Measurements from ENCODE around the gene MBTD1.
"Not testable (repeated sequence)": the region's sequence is repeated elsewhere in the genome, so short reads cannot be mapped to it uniquely, and the experiment has no call there.

Gene MBTD1

GRCh38 chr17:51259564-51260236 is at the start of gene MBTD1:
Gene MBTD1, minus strand, starts transcription at chr17:51260049. Its CDS starts 34,888 bp downstream, at chr17:51225161.
- peak; percentile 88 to 89 for DNase-seq

GRCh38 chr17:51305182-51305581 is 45.3 kb upstream of the MBTD1 start:
- DNase-seq: no peak

- DNase-seq: no peak
Measured at GRCh38 chr17:51299859-51300258, 40.0 kb upstream of the MBTD1 start.

GRCh38 chr17:51298508-51299371 is 38.9 kb upstream of the MBTD1 start:
- no peak for DNase-seq

- not testable (repeated sequence) for DNase-seq
Measured at GRCh38 chr17:51294338-51294737, 34.5 kb upstream of the MBTD1 start.

GRCh38 chr17:51289696-51290111 is 29.9 kb upstream of the MBTD1 start:
- DNase-seq: no peak

- no peak for DNase-seq
Measured at GRCh38 chr17:51287412-51287811, 27.6 kb upstream of the MBTD1 start.

- no peak for DNase-seq
Measured at GRCh38 chr17:51279183-51279582, 19.3 kb upstream of the MBTD1 start.

GRCh38 chr17:51275381-51275780 is 15.5 kb upstream of the MBTD1 start:
- DNase-seq: no peak

GRCh38 chr17:51272812-51273211 is 13.0 kb upstream of the MBTD1 start:
- no peak for DNase-seq

- DNase-seq: no peak
Measured at GRCh38 chr17:51270636-51271035, 10.8 kb upstream of the MBTD1 start.

GRCh38 chr17:51269991-51270390 is 10.1 kb upstream of the MBTD1 start:
- no peak for DNase-seq

- DNase-seq: not testable (repeated sequence)
Measured at GRCh38 chr17:51264466-51264865, 4.6 kb upstream of the MBTD1 start.

- no peak for DNase-seq
Measured at GRCh38 chr17:51263006-51263405, 3.2 kb upstream of the MBTD1 start.

- no peak for DNase-seq
Measured at GRCh38 chr17:51261024-51261963, 1.4 kb upstream of the MBTD1 start.

- DNase-seq: peak; percentile 95 to 96
Measured at GRCh38 chr17:51260237-51261023, 581 bp upstream of the MBTD1 start, which contains the start of gene UTP18. Gene UTP18, plus strand, starts transcription at chr17:51260546. Its CDS starts 39 bp downstream, at chr17:51260585.

- peak; percentile 5 to 9 for DNase-seq
Measured at GRCh38 chr17:51258756-51259563, 889 bp downstream of the MBTD1 start.

GRCh38 chr17:51257150-51258081 is 2.4 kb downstream of the MBTD1 start:
- no peak for DNase-seq

GRCh38 chr17:51256101-51256500 is 3.7 kb downstream of the MBTD1 start:
- DNase-seq: no peak

GRCh38 chr17:51255673-51256072 is 4.2 kb downstream of the MBTD1 start:
- DNase-seq: no peak
